A549 (cell line): ENCODE results near the gene VPS37B.
A peak's percentile ranks its signal among the peaks of the same experiment; 100 is the strongest.

Source experiments
- CEBPB ChIP-seq, 2 experiments: fragments of >200 bp in 1 of 2; sonication (Bioruptor Twin) in 1 of 2; formaldehyde crosslinking in 1 of 2; IDR thresholded peaks; 2 replicates each; pipeline ENCODE4 v1.6.1; 2012 to 2016
- CTCF ChIP-seq: fragments of >200 bp; sonication (Bioruptor Twin); formaldehyde crosslinking; IDR thresholded peaks from 3 replicates; pipeline ENCODE4 v1.5.1; 2016
- E2F6 ChIP-seq: IDR thresholded peaks from 2 replicates; pipeline ENCODE4 v1.6.1; 2012; ENCODE audit warnings: low read depth, borderline replicate concordance
- HDAC2 ChIP-seq: fragments of 200-600 bp; sonication (generic); IDR thresholded peaks from 2 replicates; pipeline ENCODE4 v1.6.1; 2016
- KDM5A ChIP-seq: fragments of 200-600 bp; sonication (generic); IDR thresholded peaks from 2 replicates; pipeline ENCODE4 v1.6.1; 2016; ENCODE audit warnings: antibody characterized with exemption, mild to moderate bottlenecking
- PBX3 ChIP-seq: IDR thresholded peaks from 2 replicates; pipeline ENCODE4 v1.6.1; 2012
- POLR2A ChIP-seq: IDR thresholded peaks from 2 replicates; pipeline ENCODE4 v1.6.1; 2012; ENCODE audit warnings: mild to moderate bottlenecking, low read length
- POLR2AphosphoS2 ChIP-seq: conservative IDR thresholded peaks from 2 replicates; pipeline ENCODE4 v1.6.1; 2012; ENCODE audit warnings: low read length, improper control_type of control experiment, inconsistent platforms
- RAD21 ChIP-seq, 2 experiments: fragments of >200 bp in 1 of 2; sonication (Bioruptor Twin) in 1 of 2; formaldehyde crosslinking in 1 of 2; IDR thresholded peaks in 1 of 2; conservative IDR thresholded peaks in 1 of 2; 2 replicates in 1 of 2; 3 replicates in 1 of 2; pipeline ENCODE4 v1.6.1; 2012 to 2018; ENCODE audit warnings: inconsistent platforms in 1 of 2
- RFX5 ChIP-seq: fragments of 450-650 bp; IDR thresholded peaks from 2 replicates; pipeline ENCODE4 v1.7.1; 2014; ENCODE audit warnings: antibody characterized with exemption, mild to moderate bottlenecking, moderate library complexity

DNA sequence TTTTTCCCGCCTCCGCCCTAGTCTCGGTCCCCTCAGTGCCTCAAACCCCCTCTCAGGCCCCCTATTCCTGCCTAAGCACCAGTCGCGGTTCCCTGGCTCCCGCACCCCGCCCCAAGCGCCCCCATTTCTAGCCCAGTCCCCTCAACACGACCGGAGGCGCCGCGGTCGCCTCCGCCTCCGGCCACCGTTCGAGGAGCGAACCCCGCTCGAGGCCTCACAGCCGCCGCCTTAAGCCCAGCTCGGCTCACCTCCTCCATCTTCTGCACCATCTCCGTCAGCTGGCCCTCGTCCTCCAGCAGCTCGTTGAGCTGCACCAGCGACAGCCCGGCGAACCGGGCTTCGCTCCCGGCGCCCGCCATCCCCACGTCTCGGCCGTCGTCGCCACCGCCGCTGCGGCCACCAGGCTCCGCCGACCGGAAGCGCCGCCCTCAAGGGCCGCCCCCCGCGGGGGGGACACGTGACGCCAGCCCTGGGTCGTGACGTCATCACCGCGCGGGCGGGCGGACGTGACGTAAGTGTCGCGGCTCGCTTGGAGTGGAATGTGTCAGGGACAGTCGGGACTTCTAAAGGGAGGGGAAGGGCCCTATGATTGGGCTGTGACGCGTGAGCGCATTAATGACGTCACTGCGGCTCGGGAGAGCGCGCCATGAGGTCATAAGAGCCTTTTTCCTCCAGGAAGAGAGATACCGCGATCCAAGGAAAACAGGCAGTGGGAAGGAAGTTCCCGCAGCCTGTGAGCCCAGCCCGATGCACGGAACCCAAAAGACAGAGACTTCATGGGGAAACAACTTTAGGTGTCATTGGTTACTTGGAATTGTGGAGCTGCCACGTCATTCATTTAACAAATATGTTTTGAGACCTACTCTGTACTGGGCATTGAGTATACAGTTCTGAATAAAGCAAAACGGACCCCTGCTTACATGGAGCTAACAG is at the start of gene VPS37B:
- TF ChIP-seq PBX3 (no peak), CEBPB (IDR thresholded peaks at IDR 0.05) (no peak; a peak in 1 of 4 replicates), CTCF (no peak), POLR2A (peak; percentile 88), E2F6 (peak; percentile 86), RAD21 (conservative IDR thresholded peaks at IDR 0.05 in 1 of 2, IDR thresholded peaks at IDR 0.05 in 1 of 2) (0 out of 5 replicates have a peak, but pooled peaks of 1 of the 2 experiments have one; percentile 21), RFX5 (peak; percentile 82), KDM5A (no peak), POLR2AphosphoS2 (no peak), HDAC2 (no peak)
